GM23338 (cell line): ENCODE measurements around the gene MTCL3.

ENCODE experiments used
- ATAC-seq: fragments of 200-7000 bp; cut with Tn5 transposase; 3 replicates; pipeline ENCODE4 v1.9.1; 2020
- DNase-seq: peaks from one replicate; pipeline ENCODE4 v3.0.0-alpha.2; 2015; ENCODE audit warnings: low spot score
- H2AFZ ChIP-seq: fragments of 200-600 bp; sonication (generic); 2 replicates; pipeline ENCODE4 v1.8.0; 2016; ENCODE audit warnings: antibody characterized with exemption, mild to moderate bottlenecking, moderate library complexity
- H3F3A ChIP-seq: fragments of 200-600 bp; sonication (generic); replicated peaks from 2 replicates; pipeline ENCODE4 v1.8.0; 2017; ENCODE audit warnings: antibody characterized with exemption, mixed run types, low read depth
- H3K27ac ChIP-seq: fragments of 200-600 bp; sonication (generic); 2 replicates; pipeline ENCODE4 v1.6.1; 2016; ENCODE audit warnings: low read depth
- H3K27me3 ChIP-seq: fragments of 200-600 bp; sonication (generic); 2 replicates; pipeline ENCODE4 v1.8.0; 2016; ENCODE audit warnings: mild to moderate bottlenecking, mixed run types, moderate library complexity; ENCODE audit not compliant: insufficient read depth
- H3K36me3 ChIP-seq: fragments of 200-600 bp; sonication (generic); 2 replicates; pipeline ENCODE4 v1.8.0; 2016; ENCODE audit warnings: mild to moderate bottlenecking; ENCODE audit not compliant: insufficient read depth
- H3K4me1 ChIP-seq: fragments of 200-600 bp; sonication (generic); 2 replicates; pipeline ENCODE4 v1.8.0; 2016; ENCODE audit warnings: mild to moderate bottlenecking, moderate library complexity; ENCODE audit not compliant: insufficient read depth
- H3K4me2 ChIP-seq: fragments of 200-600 bp; sonication (generic); 2 replicates; pipeline ENCODE4 v1.7.1; 2017; ENCODE audit warnings: mixed run types
- H3K4me3 ChIP-seq: fragments of 200-600 bp; sonication (generic); 2 replicates; pipeline ENCODE4 v1.6.1; 2016; ENCODE audit warnings: mixed run types
- H3K79me2 ChIP-seq: fragments of 200-600 bp; sonication (generic); replicated peaks from 2 replicates; pipeline ENCODE4 v1.8.0; 2017; ENCODE audit warnings: mild to moderate bottlenecking; ENCODE audit not compliant: insufficient read depth
- H3K9me2 ChIP-seq: fragments of 200-600 bp; sonication (generic); 2 replicates; pipeline ENCODE4 v1.8.0; 2017; ENCODE audit not compliant: insufficient read depth
- H4K20me1 ChIP-seq: fragments of 200-600 bp; sonication (generic); replicated peaks from 2 replicates; pipeline ENCODE4 v1.8.0; 2017; ENCODE audit warnings: mild to moderate bottlenecking; ENCODE audit not compliant: insufficient read depth
- H3K27ac Mint-ChIP-seq: 2 replicates; pipeline ENCODE4 v1.8.0; 2020; ENCODE audit warnings: inconsistent platforms, mild to moderate bottlenecking, moderate library complexity, mixed read lengths
- H3K27me3 Mint-ChIP-seq: 3 replicates; pipeline ENCODE4 v1.8.0; 2022; ENCODE audit warnings: low read depth, mild to moderate bottlenecking, moderate library complexity, mixed read lengths, inconsistent platforms; ENCODE audit not compliant: insufficient read depth, poor library complexity
- H3K36me3 Mint-ChIP-seq: 3 replicates; pipeline ENCODE4 v1.8.0; 2021; ENCODE audit warnings: low read depth, mild to moderate bottlenecking, inconsistent platforms, moderate library complexity, mixed read lengths
- H3K4me1 Mint-ChIP-seq: 3 replicates; pipeline ENCODE4 v1.8.0; 2020; ENCODE audit warnings: mild to moderate bottlenecking, inconsistent platforms, mixed read lengths
- H3K4me3 Mint-ChIP-seq: 3 replicates; pipeline ENCODE4 v1.8.0; 2021; ENCODE audit warnings: moderate library complexity, mild to moderate bottlenecking, inconsistent platforms, mixed read lengths
- H3K9me3 Mint-ChIP-seq: 3 replicates; pipeline ENCODE4 v1.8.0; 2020; ENCODE audit warnings: moderate library complexity, mild to moderate bottlenecking, inconsistent platforms, mixed read lengths
- EZH2 ChIP-seq: fragments of 200-600 bp; sonication (generic); IDR thresholded peaks from one replicate; pipeline ENCODE4 v1.8.0; 2017; ENCODE audit warnings: antibody characterized with exemption, mild to moderate bottlenecking, low read depth; ENCODE audit not compliant: unreplicated experiment
- EZH2phosphoT487 ChIP-seq: fragments of 200-600 bp; sonication (generic); IDR thresholded peaks from one replicate; pipeline ENCODE4 v1.8.1; 2018; ENCODE audit warnings: antibody characterized with exemption; ENCODE audit not compliant: unreplicated experiment
- JUNB ChIP-seq: IDR thresholded peaks from one replicate; pipeline ENCODE4 v1.6.1; 2016; ENCODE audit warnings: antibody characterized with exemption; ENCODE audit not compliant: unreplicated experiment
- NANOG ChIP-seq: IDR thresholded peaks from 2 replicates; pipeline ENCODE4 v1.6.1; 2016; ENCODE audit warnings: antibody characterized with exemption, borderline replicate concordance
- ZNF331 ChIP-seq: fragments of 250-450 bp; sonication (Bioruptor Pico); IDR thresholded peaks from 2 replicates; pipeline ENCODE4 v1.5.0; 2020; ENCODE audit warnings: low read depth, mild to moderate bottlenecking, moderate library complexity
- TF ChIP-seq, protein P1 (sequence below): fragments of 250-450 bp; sonication (Bioruptor Pico); IDR thresholded peaks from 2 replicates; pipeline ENCODE4 v1.5.0; 2020; ENCODE audit warnings: mild to moderate bottlenecking, moderate library complexity
- TF ChIP-seq, protein P2 (sequence below): IDR thresholded peaks from 2 replicates; pipeline ENCODE4 v1.6.1; 2016; ENCODE audit warnings: antibody characterized with exemption
- TF ChIP-seq, protein P3 (sequence below), 2 experiments: fragments of 200-600 bp in 1 of 2; sonication (generic) in 1 of 2; conservative IDR thresholded peaks; 2 replicates each; pipeline versions ENCODE4 v1.5.1 to v1.6.1; 2016 to 2017; ENCODE audit warnings: antibody characterized with exemption in 2 of 2, low read depth in 2 of 2, mild to moderate bottlenecking in 2 of 2, moderate library complexity in 1 of 2

The MTCL3 gene

DNA sequence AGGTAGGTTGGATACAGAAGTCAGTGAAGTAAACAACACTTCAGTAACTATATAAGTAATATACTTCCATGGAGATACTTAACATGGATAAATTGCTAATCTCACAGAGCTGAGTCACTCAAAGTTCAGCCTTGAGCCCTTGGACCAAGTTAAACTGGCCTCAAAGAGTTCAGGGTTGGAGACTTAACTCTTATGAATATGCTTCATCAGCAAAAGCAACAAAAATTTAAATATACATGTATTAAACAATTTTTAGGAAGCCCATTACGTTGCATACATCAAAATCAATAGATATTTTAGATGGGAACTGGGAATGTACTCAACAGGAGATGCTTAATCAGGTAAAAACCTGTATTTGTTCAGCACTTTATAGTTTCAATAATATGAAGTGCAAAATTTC is 12.2 kb downstream of the MTCL3 start (continued):
- TF ChIP-seq, protein P1, sequence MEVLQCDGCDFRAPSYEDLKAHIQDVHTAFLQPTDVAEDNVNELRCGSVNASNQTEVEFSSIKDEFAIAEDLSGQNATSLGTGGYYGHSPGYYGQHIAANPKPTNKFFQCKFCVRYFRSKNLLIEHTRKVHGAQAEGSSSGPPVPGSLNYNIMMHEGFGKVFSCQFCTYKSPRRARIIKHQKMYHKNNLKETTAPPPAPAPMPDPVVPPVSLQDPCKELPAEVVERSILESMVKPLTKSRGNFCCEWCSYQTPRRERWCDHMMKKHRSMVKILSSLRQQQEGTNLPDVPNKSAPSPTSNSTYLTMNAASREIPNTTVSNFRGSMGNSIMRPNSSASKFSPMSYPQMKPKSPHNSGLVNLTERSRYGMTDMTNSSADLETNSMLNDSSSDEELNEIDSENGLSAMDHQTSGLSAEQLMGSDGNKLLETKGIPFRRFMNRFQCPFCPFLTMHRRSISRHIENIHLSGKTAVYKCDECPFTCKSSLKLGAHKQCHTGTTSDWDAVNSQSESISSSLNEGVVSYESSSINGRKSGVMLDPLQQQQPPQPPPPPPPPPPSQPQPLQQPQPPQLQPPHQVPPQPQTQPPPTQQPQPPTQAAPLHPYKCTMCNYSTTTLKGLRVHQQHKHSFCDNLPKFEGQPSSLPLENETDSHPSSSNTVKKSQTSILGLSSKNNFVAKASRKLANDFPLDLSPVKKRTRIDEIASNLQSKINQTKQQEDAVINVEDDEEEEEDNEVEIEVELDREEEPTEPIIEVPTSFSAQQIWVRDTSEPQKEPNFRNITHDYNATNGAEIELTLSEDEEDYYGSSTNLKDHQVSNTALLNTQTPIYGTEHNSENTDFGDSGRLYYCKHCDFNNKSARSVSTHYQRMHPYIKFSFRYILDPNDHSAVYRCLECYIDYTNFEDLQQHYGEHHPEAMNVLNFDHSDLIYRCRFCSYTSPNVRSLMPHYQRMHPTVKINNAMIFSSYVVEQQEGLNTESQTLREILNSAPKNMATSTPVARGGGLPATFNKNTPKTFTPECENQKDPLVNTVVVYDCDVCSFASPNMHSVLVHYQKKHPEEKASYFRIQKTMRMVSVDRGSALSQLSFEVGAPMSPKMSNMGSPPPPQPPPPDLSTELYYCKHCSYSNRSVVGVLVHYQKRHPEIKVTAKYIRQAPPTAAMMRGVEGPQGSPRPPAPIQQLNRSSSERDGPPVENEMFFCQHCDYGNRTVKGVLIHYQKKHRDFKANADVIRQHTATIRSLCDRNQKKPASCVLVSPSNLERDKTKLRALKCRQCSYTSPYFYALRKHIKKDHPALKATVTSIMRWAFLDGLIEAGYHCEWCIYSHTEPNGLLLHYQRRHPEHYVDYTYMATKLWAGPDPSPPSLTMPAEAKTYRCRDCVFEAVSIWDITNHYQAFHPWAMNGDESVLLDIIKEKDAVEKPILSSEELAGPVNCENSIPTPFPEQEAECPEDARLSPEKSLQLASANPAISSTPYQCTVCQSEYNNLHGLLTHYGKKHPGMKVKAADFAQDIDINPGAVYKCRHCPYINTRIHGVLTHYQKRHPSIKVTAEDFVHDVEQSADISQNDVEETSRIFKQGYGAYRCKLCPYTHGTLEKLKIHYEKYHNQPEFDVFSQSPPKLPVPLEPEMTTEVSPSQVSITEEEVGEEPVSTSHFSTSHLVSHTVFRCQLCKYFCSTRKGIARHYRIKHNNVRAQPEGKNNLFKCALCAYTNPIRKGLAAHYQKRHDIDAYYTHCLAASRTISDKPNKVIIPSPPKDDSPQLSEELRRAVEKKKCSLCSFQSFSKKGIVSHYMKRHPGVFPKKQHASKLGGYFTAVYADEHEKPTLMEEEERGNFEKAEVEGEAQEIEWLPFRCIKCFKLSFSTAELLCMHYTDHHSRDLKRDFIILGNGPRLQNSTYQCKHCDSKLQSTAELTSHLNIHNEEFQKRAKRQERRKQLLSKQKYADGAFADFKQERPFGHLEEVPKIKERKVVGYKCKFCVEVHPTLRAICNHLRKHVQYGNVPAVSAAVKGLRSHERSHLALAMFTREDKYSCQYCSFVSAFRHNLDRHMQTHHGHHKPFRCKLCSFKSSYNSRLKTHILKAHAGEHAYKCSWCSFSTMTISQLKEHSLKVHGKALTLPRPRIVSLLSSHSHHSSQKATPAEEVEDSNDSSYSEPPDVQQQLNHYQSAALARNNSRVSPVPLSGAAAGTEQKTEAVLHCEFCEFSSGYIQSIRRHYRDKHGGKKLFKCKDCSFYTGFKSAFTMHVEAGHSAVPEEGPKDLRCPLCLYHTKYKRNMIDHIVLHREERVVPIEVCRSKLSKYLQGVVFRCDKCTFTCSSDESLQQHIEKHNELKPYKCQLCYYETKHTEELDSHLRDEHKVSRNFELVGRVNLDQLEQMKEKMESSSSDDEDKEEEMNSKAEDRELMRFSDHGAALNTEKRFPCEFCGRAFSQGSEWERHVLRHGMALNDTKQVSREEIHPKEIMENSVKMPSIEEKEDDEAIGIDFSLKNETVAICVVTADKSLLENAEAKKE (CRISPR knock-in tag), result no peak
- TF ChIP-seq EZH2 (no peak), NANOG (no peak)

DNA sequence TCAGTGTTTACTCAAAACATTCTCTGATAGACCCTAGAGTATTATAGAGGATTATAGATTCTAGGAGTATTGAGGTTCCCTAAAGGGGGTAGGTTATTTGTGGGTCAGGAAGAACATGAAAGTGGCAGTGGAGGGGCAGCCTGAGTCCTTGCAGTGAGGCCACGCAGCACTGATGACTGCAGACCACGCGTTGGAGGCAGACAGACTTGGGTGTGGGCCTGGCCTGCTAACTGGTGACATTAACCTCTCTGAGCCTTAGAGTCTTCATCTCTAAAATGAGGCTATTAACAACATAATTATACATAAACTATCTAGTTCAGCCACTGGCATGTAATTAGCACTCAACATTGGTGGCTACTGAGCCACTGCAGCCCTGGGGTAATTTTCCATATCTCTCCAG is 16.1 kb downstream of the MTCL3 start:
- no peaks in the 10 kb centered on the region for H3K9me2 ChIP-seq
- DNase-seq (no peak), ATAC-seq (no peak)
- H3K36me3 ChIP-seq, result no peaks in the 10 kb centered on the region
- H4K20me1 ChIP-seq, result no peaks in the 10 kb centered on the region; the same call in 1 of the 2 replicates
- H2AFZ ChIP-seq, result no peak overlapping the region
- Mint-ChIP-seq H3K27me3 (no peaks in the 10 kb centered on the region), H3K4me1 (no peaks in the 10 kb centered on the region), H3K4me3 (no peak overlapping the region), H3K36me3 (peaks cover 4% of the 10 kb centered on the region; the same call in 1 of the 3 replicates), H3K27ac (no peak overlapping the region), H3K9me3 (no peaks in the 10 kb centered on the region)
- H3F3A ChIP-seq, result no peaks in the 10 kb centered on the region
- H3K79me2 ChIP-seq, result no peaks in the 10 kb centered on the region
- no peak overlapping the region for H3K4me2 ChIP-seq
- H3K4me3 ChIP-seq, result no peak overlapping the region
- no peak overlapping the region for H3K27ac ChIP-seq
- no peaks in the 10 kb centered on the region for H3K4me1 ChIP-seq
- no peaks in the 10 kb centered on the region for H3K27me3 ChIP-seq
- TF ChIP-seq NANOG, result no peak
- no peak for TF ChIP-seq EZH2phosphoT487
- TF ChIP-seq JUNB, result no peak
- TF ChIP-seq, protein P2, sequence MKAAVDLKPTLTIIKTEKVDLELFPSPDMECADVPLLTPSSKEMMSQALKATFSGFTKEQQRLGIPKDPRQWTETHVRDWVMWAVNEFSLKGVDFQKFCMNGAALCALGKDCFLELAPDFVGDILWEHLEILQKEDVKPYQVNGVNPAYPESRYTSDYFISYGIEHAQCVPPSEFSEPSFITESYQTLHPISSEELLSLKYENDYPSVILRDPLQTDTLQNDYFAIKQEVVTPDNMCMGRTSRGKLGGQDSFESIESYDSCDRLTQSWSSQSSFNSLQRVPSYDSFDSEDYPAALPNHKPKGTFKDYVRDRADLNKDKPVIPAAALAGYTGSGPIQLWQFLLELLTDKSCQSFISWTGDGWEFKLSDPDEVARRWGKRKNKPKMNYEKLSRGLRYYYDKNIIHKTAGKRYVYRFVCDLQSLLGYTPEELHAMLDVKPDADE, result no peak
- no peak for TF ChIP-seq ZNF331
- TF ChIP-seq, protein P3, sequence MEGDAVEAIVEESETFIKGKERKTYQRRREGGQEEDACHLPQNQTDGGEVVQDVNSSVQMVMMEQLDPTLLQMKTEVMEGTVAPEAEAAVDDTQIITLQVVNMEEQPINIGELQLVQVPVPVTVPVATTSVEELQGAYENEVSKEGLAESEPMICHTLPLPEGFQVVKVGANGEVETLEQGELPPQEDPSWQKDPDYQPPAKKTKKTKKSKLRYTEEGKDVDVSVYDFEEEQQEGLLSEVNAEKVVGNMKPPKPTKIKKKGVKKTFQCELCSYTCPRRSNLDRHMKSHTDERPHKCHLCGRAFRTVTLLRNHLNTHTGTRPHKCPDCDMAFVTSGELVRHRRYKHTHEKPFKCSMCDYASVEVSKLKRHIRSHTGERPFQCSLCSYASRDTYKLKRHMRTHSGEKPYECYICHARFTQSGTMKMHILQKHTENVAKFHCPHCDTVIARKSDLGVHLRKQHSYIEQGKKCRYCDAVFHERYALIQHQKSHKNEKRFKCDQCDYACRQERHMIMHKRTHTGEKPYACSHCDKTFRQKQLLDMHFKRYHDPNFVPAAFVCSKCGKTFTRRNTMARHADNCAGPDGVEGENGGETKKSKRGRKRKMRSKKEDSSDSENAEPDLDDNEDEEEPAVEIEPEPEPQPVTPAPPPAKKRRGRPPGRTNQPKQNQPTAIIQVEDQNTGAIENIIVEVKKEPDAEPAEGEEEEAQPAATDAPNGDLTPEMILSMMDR (conservative IDR thresholded peaks at IDR 0.05; ENCODE audit: low read depth in 2 of 2), result no peak
- TF ChIP-seq EZH2, result no peak
